ENCODE measurements around the gene RARG.
A peak's percentile ranks its signal among the peaks of the same experiment; 100 is the strongest.

Gene RARG

GRCh38 chr12:53214687-53215455, 17.1 kb downstream of the RARG start:
- CTCF ChIA-PET: interaction anchor here (1.1 to 19.5 kb wide), 24 partner anchors 11 to 294 kb away, joined by 3 to 383 read pairs (median 10); partner anchors contain the start of genes AAAS, CSAD, ESPL1 and MYG1
- DNase-seq (ENCODE audit: extremely low spot score): no peak
- POLR2A ChIA-PET: interaction anchor here (0.6 to 0.8 kb wide), 2 partner anchors 71 to 249 kb away, joined by 3 to 4 read pairs; no protein-coding TSS in a partner anchor
- no peak for TF ChIP-seq CTCF (IDR thresholded peaks at IDR 0.05; ENCODE audit: control extremely low read depth, extremely low read depth, low read depth, missing control alignments)

- POLR2A ChIA-PET: interaction anchor here (0.6 to 0.9 kb wide), 3 partner anchors 71 to 250 kb away, joined by 3 to 4 read pairs (median 4); partner anchors contain the start of gene AAAS
- no peak for DNase-seq (ENCODE audit: extremely low spot score)
- CTCF ChIA-PET: interaction anchor here (0.8 to 19.5 kb wide), 38 partner anchors 9 to 294 kb away, joined by 3 to 383 read pairs (median 7); partner anchors contain the start of genes AAAS, CSAD, ESPL1 and MYG1
- no peak for TF ChIP-seq CTCF (IDR thresholded peaks at IDR 0.05; ENCODE audit: control extremely low read depth, extremely low read depth, low read depth, missing control alignments)
Measured at GRCh38 chr12:53214221-53214620, 17.8 kb downstream of the RARG start.

- POLR2A ChIA-PET: interaction anchor here (0.9 kb wide), 1 partner anchor 108 kb away, joined by 4 read pairs; the partner anchor contains the start of gene AAAS
- TF ChIP-seq CTCF (IDR thresholded peaks at IDR 0.05; ENCODE audit: control extremely low read depth, extremely low read depth, low read depth, missing control alignments): peak; percentile 91
- peak; percentile 81 for DNase-seq (ENCODE audit: extremely low spot score)
- CTCF ChIA-PET: interaction anchor here (0.6 to 19.5 kb wide), 44 partner anchors 8 to 295 kb away, joined by 3 to 383 read pairs (median 6); partner anchors contain the start of genes AAAS, CSAD, ESPL1 and MYG1
Measured at GRCh38 chr12:53213348-53213747, 18.7 kb downstream of the RARG start.

GRCh38 chr12:53212931-53213330, 19.1 kb downstream of the RARG start:
- DNase-seq (ENCODE audit: extremely low spot score): no peak
- ChIA-PET CTCF (interaction anchor here (0.8 to 19.5 kb wide), 35 partner anchors 8 to 292 kb away, joined by 3 to 383 read pairs (median 8); partner anchors contain the start of genes AAAS, CSAD, ESPL1 and MYG1), POLR2A (no interaction called here)
- no peak for TF ChIP-seq CTCF (IDR thresholded peaks at IDR 0.05; ENCODE audit: control extremely low read depth, extremely low read depth, low read depth, missing control alignments)

GRCh38 chr12:53211476-53212381, 20.3 kb downstream of the RARG start:
- DNase-seq (ENCODE audit: extremely low spot score): no peak
- POLR2A ChIA-PET: interaction anchor here (1.2 kb wide), 1 partner anchor 56 kb away, joined by 3 read pairs; the partner anchor contains the start of gene ESPL1
- CTCF ChIA-PET: interaction anchor here (0.8 to 19.5 kb wide), 32 partner anchors 8 to 546 kb away, joined by 3 to 383 read pairs (median 6); partner anchors contain the start of genes AAAS, CSAD, ESPL1 and MYG1
- TF ChIP-seq CTCF (IDR thresholded peaks at IDR 0.05; ENCODE audit: control extremely low read depth, extremely low read depth, low read depth, missing control alignments): peak; percentile 49

All from GM10248 (cell line).